ENCODE data around the gene EHD4.

EHD4 gene

GRCh38 chr15:41989573-41990242 is 17.4 kb upstream of the EHD4 start:
- no peaks in the 10 kb centered on the region for H3F3A ChIP-seq (ENCODE audit: insufficient read depth, low read length)
- H3K27ac ChIP-seq (ENCODE audit: low read depth, low read length, poor library complexity, severe bottlenecking): no peak overlapping the region
- no peaks in the 10 kb centered on the region for H3K9me2 ChIP-seq (ENCODE audit: low read depth, low read length)
- no peaks in the 10 kb centered on the region for H3K9me3 ChIP-seq (ENCODE audit: low read length)
- no peak overlapping the region for H3K4me2 ChIP-seq (ENCODE audit: low read length)
- no peak for TF ChIP-seq EZH2 (IDR thresholded peaks at IDR 0.05; ENCODE audit: borderline replicate concordance, low read length)
- peak; percentile 88 for TF ChIP-seq CTCF (IDR thresholded peaks at IDR 0.05; ENCODE audit: low read length)
- H2AFZ ChIP-seq (ENCODE audit: low read length): no peak overlapping the region
- no peaks in the 10 kb centered on the region for H3K27me3 ChIP-seq (ENCODE audit: insufficient read depth, low read length)
- no peak overlapping the region for H3K4me3 ChIP-seq (ENCODE audit: low read depth, low read length, poor library complexity, severe bottlenecking)
- no peaks in the 10 kb centered on the region for H4K20me1 ChIP-seq (ENCODE audit: insufficient read depth, low read length)
- H3K79me2 ChIP-seq (ENCODE audit: insufficient read depth, low read length): no peaks in the 10 kb centered on the region
- no peaks in the 10 kb centered on the region for H3K4me1 ChIP-seq (ENCODE audit: insufficient read depth, low read length, severe bottlenecking)
- H3K36me3 ChIP-seq (ENCODE audit: insufficient read depth, low read length): no peaks in the 10 kb centered on the region
- H3K9ac ChIP-seq (ENCODE audit: low read length): no peak overlapping the region

- Histone ChIP-seq H3K36me3 (ENCODE audit: insufficient read depth, low read length) (no peaks in the 10 kb centered on the region), H3F3A (ENCODE audit: insufficient read depth, low read length) (no peaks in the 10 kb centered on the region), H3K79me2 (ENCODE audit: insufficient read depth, low read length) (no peaks in the 10 kb centered on the region), H3K9me2 (ENCODE audit: low read depth, low read length) (no peaks in the 10 kb centered on the region), H3K4me3 (ENCODE audit: low read depth, low read length, poor library complexity, severe bottlenecking) (no peak overlapping the region), H3K9me3 (ENCODE audit: low read length) (no peaks in the 10 kb centered on the region), H4K20me1 (ENCODE audit: insufficient read depth, low read length) (no peaks in the 10 kb centered on the region), H3K9ac (ENCODE audit: low read length) (no peak overlapping the region), H2AFZ (ENCODE audit: low read length) (no peak overlapping the region), H3K4me1 (ENCODE audit: insufficient read depth, low read length, severe bottlenecking) (no peaks in the 10 kb centered on the region), H3K27ac (ENCODE audit: low read depth, low read length, poor library complexity, severe bottlenecking) (no peak overlapping the region), H3K27me3 (ENCODE audit: insufficient read depth, low read length) (no peaks in the 10 kb centered on the region), H3K4me2 (ENCODE audit: low read length) (no peak overlapping the region)
- no peak for TF ChIP-seq CTCF (IDR thresholded peaks at IDR 0.05; ENCODE audit: low read length)
Measured at GRCh38 chr15:41988896-41989572, 16.7 kb upstream of the EHD4 start.

- Histone ChIP-seq H3K27me3 (ENCODE audit: insufficient read depth, low read length) (no peaks in the 10 kb centered on the region), H4K20me1 (ENCODE audit: insufficient read depth, low read length) (no peaks in the 10 kb centered on the region), H3K27ac (ENCODE audit: low read depth, low read length, poor library complexity, severe bottlenecking) (no peak overlapping the region), H3K79me2 (ENCODE audit: insufficient read depth, low read length) (no peaks in the 10 kb centered on the region), H3K9ac (ENCODE audit: low read length) (no peak overlapping the region), H3K4me2 (ENCODE audit: low read length) (no peak overlapping the region), H3K4me3 (ENCODE audit: low read depth, low read length, poor library complexity, severe bottlenecking) (no peak overlapping the region), H3K4me1 (ENCODE audit: insufficient read depth, low read length, severe bottlenecking) (no peaks in the 10 kb centered on the region), H3K9me2 (ENCODE audit: low read depth, low read length) (no peaks in the 10 kb centered on the region), H3K36me3 (ENCODE audit: insufficient read depth, low read length) (no peaks in the 10 kb centered on the region), H2AFZ (ENCODE audit: low read length) (no peak overlapping the region), H3F3A (ENCODE audit: insufficient read depth, low read length) (no peaks in the 10 kb centered on the region), H3K9me3 (ENCODE audit: low read length) (no peaks in the 10 kb centered on the region)
- no peak for TF ChIP-seq CTCF (IDR thresholded peaks at IDR 0.05; ENCODE audit: low read length)
- TF ChIP-seq EZH2 (IDR thresholded peaks at IDR 0.05; ENCODE audit: borderline replicate concordance, low read length): no peak
Measured at GRCh38 chr15:41987925-41988275, 15.5 kb upstream of the EHD4 start.
